GM21447 (cell line): Measurements from ENCODE around the gene NPFFR1.
A peak's percentile ranks its signal among the peaks of the same experiment; 100 is the strongest.

Source experiments
- ATAC-seq: cut with Tn5 transposase; IDR thresholded peaks from one replicate; pipeline ENCODE4 v1.9.1; 2021; ENCODE audit not compliant: unreplicated experiment

NPFFR1 gene

DNA sequence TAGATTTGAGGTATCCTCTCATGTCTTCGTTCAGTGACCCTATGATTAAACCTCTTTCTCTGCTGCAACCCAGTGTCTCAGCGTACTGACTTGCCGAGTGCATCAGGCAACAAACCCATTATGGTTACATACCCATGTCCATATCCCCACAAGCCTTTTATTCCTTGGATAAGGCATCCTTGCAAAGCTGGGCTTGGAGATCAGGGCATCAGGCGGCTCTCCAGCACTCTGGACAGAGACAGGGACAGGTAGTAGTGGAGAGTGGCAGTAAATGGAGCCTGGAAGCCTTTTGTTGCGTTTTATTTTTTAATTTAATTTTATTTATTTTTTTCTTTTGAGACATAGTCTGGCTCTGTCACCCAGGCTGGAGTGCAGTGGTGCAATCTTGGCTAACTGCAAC, 32.0 kb upstream of the NPFFR1 start:
- ATAC-seq: no peak

DNA sequence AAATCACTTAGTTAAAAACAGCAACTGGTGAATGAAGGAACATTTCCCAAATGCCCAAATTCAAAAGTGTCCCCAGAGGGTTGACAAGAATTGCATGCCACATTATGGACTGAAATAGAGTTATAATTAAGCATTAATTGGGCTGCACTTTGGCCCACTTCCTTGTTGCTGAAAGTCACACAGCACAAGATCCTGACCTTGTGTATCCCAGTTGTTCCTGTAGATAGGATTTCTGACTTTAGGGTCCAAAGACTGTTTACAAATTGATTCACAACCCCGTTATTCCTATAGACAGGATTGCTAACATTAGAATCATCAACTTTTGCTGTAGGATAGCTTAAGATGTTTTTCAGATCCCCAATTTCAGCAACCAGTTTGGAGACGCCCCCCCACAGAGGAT, 31.5 kb upstream of the NPFFR1 start:
- ATAC-seq: no peak

DNA sequence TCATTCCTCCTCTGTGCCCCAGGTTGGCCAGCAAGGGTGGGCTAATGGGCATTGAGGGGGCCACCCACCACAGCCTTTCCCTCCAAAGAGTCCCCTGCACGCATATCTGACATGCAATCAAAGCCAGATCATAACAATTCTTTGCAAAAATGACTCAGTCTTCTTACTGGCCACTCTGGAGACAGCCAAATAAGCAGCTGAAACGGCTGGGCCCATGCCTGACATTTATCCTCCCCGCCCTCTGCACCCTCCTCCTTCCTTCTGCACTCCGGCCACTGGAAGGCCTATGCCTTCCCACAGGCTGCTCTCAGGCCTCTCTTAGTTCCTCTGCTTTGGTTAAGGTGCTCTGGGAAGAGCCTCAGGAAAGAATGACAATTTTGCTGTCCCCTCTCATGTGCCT, 29.2 kb upstream of the NPFFR1 start:
- no peak for ATAC-seq

DNA sequence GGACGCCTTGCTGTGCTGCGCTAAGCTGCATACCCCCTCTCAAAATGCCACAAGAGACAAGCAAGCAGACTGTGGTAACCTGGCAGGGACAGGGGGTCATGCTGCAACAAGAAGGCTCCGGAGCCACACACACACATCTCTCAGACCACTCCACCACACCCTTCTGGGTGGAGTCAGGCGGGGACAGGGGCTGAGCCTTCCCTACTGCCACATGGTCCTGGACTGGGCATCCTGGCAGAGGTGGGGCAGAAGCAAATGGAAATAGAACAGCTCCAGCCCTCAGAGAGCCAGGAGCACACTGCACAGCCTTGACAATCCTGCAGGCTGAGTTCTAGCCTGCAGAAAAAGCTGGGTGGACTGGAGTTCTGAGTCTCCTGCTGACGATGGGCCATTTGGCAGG, 28.4 kb upstream of the NPFFR1 start:
- no peak for ATAC-seq

DNA sequence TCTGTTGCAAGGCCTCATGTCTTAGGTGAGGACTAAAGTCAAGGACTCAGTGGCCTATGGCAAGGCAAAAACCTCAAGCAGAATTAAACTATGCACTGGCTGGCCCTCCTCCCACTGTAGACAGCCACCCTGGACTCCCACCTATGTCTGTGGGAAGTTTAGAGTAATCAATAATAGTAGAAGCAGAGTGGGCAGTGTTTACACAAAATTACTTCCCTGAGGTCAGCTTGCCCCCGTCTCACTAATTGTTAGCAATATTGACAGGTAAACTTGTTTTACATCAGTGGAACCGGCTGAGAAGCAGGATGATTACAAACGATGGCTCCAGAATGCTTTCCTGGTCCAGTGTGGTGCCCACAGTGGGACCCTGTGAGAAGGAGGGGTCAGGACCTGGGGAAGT, 27.9 kb upstream of the NPFFR1 start:
- no peak for ATAC-seq

DNA sequence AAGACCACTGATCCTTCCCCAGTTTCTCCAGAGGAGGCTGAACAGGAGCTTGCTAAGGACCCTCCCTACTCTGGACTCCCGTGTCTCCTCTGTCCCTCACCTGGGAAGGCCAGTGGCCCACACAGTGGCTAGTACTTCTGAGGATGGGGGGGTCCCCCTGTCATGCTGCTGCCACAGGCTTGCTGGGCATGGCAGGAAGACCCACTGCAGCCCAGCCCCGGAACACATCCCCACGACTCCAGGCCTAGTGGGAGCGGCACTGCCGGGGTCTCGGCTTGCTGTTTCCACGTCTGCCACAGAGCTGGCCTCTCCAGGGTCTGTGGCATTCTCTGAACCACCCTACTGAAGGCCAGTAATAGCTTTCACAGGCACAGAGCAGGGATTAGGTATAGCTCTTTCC, 25.9 kb upstream of the NPFFR1 start:
- ATAC-seq: no peak

DNA sequence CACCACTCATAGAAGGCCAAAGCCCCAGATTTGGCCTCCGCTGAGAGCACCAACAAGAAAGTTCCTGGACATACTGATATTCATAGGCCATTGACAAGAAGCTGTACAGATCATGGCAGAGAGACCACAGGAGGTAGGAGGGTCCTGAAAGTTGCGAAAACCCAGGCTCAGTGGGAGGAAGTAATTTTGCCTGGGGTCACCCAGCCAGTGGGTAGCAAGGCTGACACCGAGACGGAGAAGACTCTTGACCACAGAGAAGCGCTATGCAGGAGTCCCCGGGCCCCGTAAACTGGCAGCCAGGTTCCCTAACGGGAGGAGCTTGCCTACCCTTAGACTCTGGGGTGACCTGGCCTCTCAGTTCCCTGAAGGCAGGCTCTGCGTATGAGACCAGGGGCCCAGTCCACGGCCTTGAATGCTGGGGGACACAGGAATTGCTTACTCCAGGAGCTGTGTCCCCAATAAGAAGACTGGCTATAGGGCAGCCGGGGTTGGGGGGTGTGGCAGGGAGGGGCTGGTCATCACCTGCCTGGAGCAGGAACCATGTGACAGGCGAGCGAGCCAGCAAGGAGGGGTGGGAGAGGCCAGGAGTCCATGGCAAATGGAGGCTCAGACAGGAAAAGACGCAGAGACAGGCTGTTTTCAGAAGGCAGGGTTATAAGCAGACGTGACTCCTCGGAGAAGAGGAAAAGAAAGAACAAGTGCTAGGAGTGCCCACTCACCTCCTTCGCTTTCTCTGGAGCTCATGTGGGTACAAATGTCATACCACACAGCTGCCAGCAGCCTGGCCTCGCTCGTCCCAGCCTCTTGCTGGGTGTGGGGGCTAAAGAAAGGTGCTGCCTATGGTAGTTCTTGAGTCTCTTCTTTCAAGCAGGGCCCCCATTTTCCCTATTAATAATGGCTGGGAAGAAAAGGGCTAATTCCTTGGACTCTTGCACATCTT, 24.6 kb upstream of the NPFFR1 start:
- no peak for ATAC-seq

DNA sequence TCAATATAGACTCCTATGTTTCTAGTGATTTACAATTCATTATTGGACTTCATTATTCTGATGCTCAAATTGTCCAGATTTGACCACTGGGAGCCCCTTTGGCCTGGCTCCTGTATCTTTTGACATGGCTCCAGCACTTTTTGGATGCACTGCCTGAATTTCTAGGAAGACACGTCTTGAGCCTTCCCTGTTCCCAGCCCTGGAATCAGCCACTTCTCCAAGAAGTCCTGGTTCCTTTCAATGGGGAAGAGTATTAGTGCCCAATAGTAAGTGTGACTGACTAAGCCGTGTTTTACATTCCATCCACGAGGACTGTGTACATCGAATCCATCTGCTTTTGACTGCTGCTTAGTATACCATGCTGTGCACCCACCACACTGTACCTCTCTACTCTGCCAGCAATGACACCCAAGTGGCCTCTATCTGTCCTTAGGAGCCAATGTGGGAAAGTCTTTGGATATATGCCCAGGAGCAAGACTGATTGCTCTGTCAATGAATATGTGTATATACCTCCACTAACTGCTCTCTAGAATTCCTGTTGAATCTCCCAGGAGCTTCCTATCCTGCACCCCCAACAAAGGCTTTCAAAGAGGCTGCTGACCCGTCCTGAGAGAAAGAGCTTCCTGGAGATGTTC, 23.2 kb upstream of the NPFFR1 start:
- no peak for ATAC-seq

DNA sequence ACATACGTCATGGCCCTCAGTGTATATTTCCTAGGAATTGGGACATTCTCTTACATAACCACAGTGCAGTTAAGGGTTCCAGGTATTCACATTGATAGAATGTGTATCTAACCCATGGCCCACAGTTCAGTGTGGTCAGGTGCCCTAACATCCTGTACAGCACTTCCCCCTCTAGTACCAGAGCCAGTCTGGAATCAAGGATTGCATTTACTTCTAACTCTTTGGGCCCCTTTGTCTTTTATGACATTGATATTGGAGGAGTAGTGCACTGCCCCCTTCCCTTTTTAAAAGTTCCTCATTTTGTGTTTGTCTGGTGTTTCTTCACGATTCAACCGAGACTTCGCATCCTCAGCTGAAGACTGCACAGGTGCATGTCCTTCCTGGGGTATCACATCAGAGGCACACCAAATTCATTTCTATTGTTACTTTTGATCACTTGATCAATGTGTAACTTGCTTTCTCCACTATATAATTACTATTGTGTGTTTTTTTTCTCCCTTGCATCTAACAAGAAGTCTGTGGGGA, 22.4 kb upstream of the NPFFR1 start:
- no peak for ATAC-seq

DNA sequence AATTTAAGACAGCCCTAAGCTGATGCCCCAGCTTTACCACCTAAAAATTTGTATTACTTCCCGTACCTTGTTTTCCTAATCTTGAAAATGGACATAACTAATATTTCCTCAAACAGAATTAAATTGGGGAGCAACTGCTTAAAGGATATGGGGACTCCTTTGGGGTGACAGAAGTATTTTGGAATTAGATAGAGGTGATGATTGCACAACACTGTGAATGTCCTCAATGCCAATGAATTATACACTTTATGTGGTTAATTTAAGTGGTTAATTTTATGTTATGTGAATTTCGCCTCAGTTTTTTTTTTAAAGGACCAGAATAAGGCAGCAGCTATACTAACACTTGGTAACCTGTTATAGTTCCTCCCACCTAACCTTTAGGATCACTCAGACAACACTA, 19.9 kb upstream of the NPFFR1 start:
- no peak for ATAC-seq

DNA sequence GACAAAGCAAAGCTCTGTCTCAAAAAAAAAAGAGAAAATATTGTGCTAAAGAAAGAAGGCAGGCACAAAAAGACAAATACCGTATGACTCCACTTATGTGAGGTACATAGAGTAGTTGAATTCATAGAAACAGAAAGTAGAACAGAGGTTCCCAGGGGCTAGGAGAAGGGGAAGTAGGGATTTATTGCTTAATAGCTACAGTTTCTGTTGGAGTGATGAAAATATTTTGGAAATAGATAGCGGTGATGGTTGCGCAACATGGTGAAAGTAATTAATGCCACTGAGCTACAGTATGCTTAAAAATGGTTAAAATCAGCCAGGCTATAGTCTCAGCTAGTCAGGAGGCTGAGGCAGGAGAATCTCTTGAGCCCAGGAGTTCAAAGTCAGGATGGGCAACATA, 18.5 kb upstream of the NPFFR1 start:
- ATAC-seq: no peak

DNA sequence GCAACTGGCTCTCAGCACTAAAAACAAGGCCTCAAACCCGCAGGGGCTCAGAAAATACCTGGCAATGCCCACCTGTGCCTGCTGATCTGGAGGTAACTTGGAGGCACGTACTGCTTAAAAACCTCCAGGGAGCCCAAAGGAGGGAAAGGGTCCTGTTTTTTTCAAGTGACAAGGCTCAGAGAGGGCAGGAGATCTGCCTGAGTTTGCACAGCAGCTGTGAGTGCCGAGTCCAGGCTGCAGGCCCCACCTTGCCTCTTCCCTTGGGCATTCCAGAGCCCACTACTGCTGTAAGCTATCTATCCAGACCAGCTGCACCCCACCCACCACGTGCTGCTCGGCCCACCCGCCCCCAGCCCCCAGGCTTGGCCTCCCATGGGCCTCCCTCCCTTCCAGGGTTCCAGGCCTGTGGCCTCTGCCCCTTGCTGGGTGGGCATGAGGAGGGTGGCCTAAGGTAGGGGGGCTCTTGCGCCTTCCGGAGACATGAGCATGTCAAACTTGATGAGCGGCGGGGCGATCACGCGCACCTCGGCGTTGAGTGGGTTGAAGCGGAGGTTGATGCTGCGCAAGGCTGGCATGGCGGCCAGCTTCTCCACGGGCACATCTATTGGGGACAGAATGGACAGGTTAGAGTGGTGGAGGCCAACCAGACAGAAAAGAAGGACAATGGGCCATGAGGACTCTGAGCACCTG, 17.2 kb upstream of the NPFFR1 start:
- ATAC-seq: no peak

DNA sequence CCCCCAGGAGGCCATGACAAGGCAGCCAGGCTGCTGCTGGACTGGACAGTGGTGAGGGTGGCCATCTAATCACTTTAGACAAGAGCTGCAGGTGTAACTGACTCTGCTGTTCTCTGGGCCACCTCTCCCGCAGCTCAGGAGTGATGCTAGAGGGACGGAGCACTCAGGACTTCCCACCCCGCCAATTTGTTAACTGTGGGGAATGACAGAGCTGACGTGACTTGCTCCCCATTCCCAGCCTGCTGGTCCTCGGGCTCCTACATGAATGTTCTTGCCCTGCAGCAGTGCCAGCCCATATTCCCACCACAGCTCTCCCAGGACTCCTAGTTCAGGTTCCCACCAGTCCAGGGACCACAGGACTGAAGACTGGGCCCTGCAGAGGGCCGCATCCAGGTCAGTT, 16.7 kb upstream of the NPFFR1 start:
- no peak for ATAC-seq

DNA sequence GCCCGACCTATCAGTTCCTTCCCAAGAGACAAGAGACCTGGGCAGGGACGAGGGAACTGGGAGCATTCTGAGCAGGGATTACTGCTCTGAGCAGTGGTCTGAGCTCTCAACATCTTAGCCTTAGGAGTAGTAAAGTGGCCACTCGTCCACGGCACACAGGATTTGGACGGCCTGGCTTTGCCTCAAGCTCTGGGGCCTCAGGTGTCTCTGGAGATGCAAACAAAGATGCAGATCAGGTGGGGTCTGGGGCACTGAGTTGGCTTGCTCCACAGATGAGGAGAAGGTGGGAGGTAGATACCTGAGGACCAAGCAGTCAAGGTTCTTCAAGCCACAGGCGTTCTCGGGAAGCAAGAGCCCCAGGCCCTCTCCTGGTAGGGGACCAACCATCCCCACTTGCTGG, 16.1 kb upstream of the NPFFR1 start:
- no peak for ATAC-seq

DNA sequence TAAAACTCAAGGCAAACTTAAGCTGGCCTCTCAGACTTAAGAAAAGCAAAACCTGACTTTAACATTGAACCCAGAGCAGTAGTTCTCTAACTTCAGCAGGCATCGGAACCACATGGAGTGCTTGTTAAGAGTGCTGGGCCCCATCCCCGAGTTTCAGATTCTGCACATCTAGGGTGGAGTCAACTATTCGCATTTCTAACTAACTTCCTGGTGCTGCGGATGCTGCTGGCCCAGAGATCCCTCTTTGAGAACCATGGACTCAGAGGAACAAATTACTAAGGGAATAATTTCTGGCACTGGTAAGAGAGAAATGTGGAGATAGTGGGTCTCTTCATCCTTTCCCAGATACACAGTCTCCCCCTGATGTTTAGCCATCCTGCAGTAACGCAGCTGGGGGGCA, 14.6 kb upstream of the NPFFR1 start:
- ATAC-seq: no peak

DNA sequence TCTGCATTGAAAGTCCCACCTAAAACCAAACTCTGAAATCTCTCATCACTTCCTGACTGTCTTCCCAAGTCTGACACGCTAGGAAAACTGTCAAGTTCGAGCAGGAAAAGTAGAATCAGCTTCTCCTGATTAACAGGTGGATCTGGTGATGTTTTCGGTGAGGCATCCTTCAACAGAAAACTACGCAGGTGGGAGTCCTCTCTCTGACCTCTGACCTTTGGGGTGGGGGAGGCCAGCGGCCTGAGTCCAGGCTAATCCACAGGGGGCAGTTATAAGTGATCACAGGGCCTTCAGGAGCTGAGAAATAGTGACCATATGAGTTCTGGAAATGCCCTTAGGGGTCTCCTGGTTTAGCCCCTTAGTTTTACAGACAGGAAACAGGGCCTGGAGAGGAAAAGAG, 13.4 kb upstream of the NPFFR1 start:
- ATAC-seq: no peak

DNA sequence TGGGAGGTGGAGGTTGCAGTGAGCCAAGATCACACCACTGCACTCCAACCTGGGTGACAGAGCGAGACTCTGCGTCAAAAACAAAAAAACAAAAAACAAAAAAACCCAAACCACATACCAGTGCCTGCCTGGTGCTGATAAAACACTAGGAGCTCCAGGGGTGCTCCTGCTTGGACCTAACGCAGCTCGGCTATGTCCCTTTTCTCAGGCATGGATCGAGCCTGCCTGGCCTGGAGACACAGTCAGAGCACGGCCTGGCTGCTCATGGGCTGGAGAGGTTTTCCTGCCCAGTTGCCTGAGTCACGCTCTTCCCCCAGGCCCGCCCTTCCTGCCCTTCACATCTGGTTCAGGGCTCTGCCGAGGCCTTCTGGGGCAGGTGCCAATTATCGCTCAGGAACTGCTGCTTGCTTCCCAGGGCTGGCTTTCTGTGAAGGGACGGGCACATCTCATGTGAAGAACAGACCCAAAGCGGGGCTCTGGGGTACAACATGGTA, 12.6 kb upstream of the NPFFR1 start:
- ATAC-seq: no peak

DNA sequence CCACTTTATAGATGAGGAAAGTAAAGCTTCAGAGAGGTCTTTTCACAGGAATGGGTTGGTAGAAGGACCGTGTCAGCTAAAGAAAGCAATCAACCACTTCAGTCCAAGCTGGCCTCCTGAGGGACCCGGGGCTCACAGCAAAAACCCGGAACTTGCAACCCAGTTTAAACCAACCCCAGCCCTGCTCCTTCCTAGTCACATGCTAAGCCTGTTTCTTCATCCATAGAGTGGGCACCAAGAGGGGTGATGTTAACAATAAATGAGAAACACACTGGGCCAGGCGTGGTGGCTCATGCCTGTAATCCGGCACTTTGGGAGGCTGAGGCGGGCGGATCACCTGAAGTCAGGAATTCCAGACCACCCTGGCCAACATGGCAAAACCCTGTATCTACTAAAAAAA, 12.1 kb upstream of the NPFFR1 start:
- no peak for ATAC-seq

DNA sequence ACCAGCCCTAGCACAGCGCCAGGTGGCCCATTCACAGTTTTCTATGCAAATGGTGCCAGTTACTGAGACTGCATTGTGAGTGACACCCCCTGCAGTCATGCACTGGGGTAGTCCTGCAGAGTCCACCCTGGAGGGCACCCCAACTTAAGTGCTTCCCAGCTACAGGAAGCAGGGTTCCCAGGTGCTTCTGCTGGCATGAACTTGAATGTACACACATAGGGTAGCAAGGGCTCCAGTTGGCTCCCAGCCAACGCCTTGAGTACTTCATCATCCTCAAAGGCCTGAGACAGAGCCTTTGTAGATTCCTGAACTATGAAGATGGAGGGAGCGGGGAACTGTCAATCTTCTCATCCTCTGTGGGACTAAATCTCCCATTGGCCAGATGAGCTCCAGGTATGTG, 11.5 kb upstream of the NPFFR1 start:
- no peak for ATAC-seq

DNA sequence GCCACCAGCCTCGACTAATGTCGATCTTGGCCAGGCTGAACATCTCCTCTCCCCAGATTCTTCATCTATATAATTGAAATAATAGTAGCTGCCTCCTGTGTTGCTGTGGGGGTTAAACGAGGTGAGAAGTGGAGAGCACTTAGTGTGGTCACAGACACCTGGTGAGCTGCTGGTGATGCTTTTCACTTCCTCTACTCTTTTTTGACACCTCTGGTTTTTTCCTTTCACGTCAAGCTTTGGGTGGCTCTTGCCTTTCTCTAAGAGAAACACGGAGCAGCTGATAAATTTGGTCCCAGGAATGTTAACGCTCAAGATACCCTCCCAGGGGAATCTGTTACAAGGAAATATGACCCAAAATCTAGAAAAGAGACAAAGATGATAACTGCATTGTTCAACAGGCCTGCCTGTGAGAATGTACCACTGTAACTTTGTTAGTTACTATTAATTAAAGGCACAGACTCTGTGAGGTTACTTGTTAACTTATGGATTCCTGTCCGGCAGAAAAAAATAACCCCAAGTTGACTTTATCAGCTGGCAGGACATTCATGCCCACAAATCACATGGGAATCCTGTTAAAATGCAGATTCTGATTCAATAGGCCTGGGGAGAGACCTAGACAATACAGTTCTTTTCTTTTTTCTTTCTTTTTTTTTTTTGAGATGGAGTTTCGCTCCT, 9.5 kb upstream of the NPFFR1 start:
- ATAC-seq: peak; percentile 95

DNA sequence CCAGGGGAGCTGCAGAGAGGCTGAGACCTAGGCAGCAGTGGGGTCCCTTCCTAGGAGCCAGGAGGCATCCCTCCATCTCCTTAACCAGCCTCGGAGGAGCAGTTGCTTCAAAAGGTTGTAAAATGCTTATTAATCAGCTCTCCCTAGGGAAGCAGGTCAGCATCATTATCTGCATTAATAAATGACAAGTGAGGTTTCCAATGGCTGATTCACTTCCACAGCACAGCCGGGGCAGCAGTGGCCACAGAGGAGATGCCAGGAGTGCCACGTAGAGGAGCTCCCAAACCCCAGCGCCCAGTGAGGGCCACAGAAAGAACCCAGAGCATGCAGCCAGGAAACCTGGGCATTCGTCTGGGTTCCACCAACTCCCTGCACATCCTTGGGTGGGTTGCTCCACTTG, 8.2 kb upstream of the NPFFR1 start:
- no peak for ATAC-seq
